ENCODE results near the gene PDZD2.

GRCh38 chr5:31682025-31682424 lies 43.1 kb downstream of the PDZD2 start:
- TF ChIP-seq CTCF (IDR thresholded peaks at IDR 0.05) = no peak
- no peak for TF ChIP-seq POLR2A (IDR thresholded peaks at IDR 0.05)
- no peak for TF ChIP-seq EP300 (IDR thresholded peaks at IDR 0.05)

All from stomach (tissue), 4 donors.